ENCODE measurements around the gene BCAN. TPM values are rescaled to one million over a fixed set of nuclear protein-coding genes. Genes with fewer than 3 reads are reported as not detected.

The BCAN gene, protein sequence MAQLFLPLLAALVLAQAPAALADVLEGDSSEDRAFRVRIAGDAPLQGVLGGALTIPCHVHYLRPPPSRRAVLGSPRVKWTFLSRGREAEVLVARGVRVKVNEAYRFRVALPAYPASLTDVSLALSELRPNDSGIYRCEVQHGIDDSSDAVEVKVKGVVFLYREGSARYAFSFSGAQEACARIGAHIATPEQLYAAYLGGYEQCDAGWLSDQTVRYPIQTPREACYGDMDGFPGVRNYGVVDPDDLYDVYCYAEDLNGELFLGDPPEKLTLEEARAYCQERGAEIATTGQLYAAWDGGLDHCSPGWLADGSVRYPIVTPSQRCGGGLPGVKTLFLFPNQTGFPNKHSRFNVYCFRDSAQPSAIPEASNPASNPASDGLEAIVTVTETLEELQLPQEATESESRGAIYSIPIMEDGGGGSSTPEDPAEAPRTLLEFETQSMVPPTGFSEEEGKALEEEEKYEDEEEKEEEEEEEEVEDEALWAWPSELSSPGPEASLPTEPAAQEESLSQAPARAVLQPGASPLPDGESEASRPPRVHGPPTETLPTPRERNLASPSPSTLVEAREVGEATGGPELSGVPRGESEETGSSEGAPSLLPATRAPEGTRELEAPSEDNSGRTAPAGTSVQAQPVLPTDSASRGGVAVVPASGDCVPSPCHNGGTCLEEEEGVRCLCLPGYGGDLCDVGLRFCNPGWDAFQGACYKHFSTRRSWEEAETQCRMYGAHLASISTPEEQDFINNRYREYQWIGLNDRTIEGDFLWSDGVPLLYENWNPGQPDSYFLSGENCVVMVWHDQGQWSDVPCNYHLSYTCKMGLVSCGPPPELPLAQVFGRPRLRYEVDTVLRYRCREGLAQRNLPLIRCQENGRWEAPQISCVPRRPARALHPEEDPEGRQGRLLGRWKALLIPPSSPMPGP
- under 1 TPM in 1 of 2 donors, not detected in 1; 0.10 TPM for total RNA-seq

DNA sequence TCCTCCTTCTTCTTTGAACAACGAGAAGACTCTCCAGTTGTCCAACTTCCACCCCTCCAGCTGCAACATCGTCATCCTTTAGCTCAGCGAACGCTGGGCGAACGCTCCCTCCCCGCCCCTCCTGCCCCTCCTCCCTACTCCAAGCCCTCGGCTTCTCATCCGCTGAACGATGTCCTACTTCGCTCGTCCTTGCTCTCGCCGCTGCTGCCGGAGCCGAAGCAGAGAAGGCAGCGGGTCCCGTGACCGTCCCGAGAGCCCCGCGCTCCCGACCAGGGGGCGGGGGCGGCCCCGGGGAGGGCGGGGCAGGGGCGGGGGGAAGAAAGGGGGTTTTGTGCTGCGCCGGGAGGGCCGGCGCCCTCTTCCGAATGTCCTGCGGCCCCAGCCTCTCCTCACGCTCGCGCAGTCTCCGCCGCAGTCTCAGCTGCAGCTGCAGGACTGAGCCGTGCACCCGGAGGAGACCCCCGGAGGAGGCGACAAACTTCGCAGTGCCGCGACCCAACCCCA is at the start of gene BCAN:
BCAN (plus strand) TSS at position 357 of the 504 bp plus-strand sequence. CDS start 3,938 bp downstream, outside the sequence.
- no peaks in the 10 kb centered on the region for H3K9me3 Mint-ChIP-seq
- ATAC-seq (replicated peaks in 1 of 2) (peak; percentile 39 to 40), DNase-seq (peak in 1 of 2 donors; percentile 19)
- H3K4me1 Mint-ChIP-seq (ENCODE audit: low read depth) = peaks cover 30% of the 10 kb centered on the region
- peaks cover 85% of the 10 kb centered on the region for H3K27me3 Mint-ChIP-seq (ENCODE audit: low read depth)
- H3K36me3 Mint-ChIP-seq (ENCODE audit: insufficient read depth in 2 of 2) = no peaks in the 10 kb centered on the region
- H3K27ac Mint-ChIP-seq = no peak within 1 kb of the TSS
- peak within 1 kb of the TSS; percentile 77 to 79 for H3K4me3 Mint-ChIP-seq

- no peaks in the 10 kb centered on the region for H3K9me3 Mint-ChIP-seq
Measured at GRCh38 chr1:156592158-156592909, 49.6 kb upstream of the BCAN start.

DNA sequence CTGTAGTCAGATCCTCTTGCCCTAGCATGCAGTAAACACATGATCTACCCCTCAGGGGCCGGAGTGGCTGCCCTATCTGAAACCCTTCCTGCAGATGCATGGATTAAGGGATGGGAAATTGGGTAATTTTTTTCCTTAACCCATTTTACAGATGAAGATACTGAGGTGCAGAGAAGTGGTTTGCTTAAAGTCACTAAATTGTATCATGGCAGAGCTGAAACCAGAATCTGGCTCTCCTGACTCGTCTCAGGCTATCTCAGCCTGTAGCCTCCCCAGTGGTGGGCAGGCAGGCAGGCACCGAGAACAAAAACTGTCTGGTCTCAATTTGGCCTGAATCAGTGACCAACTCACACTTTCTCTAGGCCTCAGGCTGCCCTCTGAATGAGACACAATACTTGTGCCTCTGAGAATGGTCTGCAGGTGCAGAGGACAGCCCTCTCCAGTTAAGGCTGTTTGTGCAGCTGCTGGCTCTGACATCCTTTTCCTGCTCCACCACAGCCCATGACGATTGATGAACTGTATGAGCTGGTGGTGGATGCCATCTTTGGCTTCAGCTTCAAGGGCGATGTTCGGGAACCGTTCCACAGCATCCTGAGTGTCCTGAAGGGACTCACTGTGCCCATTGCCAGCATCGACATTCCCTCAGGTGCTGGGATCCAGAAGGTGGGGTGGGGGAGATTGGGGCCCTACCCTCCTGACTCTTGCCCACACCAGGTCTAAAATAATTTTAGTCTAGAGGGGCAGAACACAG is 48.8 kb upstream of the BCAN start:
- Mint-ChIP-seq H3K27ac (peak overlapping the region; percentile 31), H3K36me3 (ENCODE audit: insufficient read depth in 2 of 2) (peaks cover 4 to 13% of the 10 kb centered on the region in 2 donors), H3K4me1 (ENCODE audit: low read depth) (peaks cover 25% of the 10 kb centered on the region), H3K27me3 (ENCODE audit: low read depth) (no peaks in the 10 kb centered on the region), H3K9me3 (no peaks in the 10 kb centered on the region), H3K4me3 (peak overlapping the region; percentile 66 to 83)
- ATAC-seq (replicated peaks in 1 of 2) (no peak), DNase-seq (no peak)

More at GRCh38 chr1:156592158-156592909, 49.6 kb upstream of the BCAN start:
- H3K4me3 Mint-ChIP-seq = peak overlapping the region; percentile 66 to 83
- no peak for DNase-seq
- H3K4me1 Mint-ChIP-seq (ENCODE audit: low read depth) = peaks cover 24% of the 10 kb centered on the region
- H3K36me3 Mint-ChIP-seq (ENCODE audit: insufficient read depth in 2 of 2) = peaks cover 4 to 13% of the 10 kb centered on the region in 2 donors
- no peaks in the 10 kb centered on the region for H3K27me3 Mint-ChIP-seq (ENCODE audit: low read depth)
- ATAC-seq (replicated peaks in 1 of 2) = no peak
- H3K27ac Mint-ChIP-seq = peak overlapping the region; percentile 31

DNA sequence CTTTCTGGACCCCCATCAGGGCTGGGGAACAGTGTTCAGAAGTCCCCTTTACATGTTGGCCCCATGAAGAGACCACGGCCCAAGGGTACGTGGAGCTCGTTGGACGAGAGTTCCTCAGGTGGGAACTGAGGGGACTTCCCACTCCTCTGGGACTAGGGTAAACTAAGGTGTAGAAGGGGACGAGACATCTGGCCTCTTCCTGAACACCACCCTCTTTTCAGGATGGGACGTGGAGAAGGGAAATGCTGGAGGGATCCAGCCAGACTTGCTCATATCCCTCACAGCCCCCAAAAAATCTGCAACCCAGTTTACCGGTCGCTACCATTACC is 48.3 kb upstream of the BCAN start:
- no peak for DNase-seq
- Mint-ChIP-seq H3K9me3 (no peaks in the 10 kb centered on the region), H3K4me1 (ENCODE audit: low read depth) (peaks cover 30% of the 10 kb centered on the region), H3K36me3 (ENCODE audit: insufficient read depth in 2 of 2) (peaks cover 4 to 17% of the 10 kb centered on the region in 2 donors), H3K27me3 (ENCODE audit: low read depth) (no peaks in the 10 kb centered on the region), H3K27ac (no peak overlapping the region), H3K4me3 (no peak overlapping the region)
- no peak for ATAC-seq (replicated peaks in 1 of 2)

- no peak for ATAC-seq (replicated peaks in 1 of 2)
- peaks cover 35% of the 10 kb centered on the region for H3K4me1 Mint-ChIP-seq (ENCODE audit: low read depth)
- no peaks in the 10 kb centered on the region for H3K27me3 Mint-ChIP-seq (ENCODE audit: low read depth)
- H3K27ac Mint-ChIP-seq = peak overlapping the region; percentile 4
- H3K36me3 Mint-ChIP-seq (ENCODE audit: insufficient read depth in 2 of 2) = peaks cover 4 to 19% of the 10 kb centered on the region in 2 donors
- no peak for DNase-seq
- no peak overlapping the region for H3K4me3 Mint-ChIP-seq
- H3K9me3 Mint-ChIP-seq = no peaks in the 10 kb centered on the region
Measured at GRCh38 chr1:156594190-156594589, 47.7 kb upstream of the BCAN start.

GRCh38 chr1:156595016-156595415 is 46.9 kb upstream of the BCAN start:
- H3K27ac Mint-ChIP-seq = peak overlapping the region; percentile 23
- H3K4me3 Mint-ChIP-seq = no peak overlapping the region
- DNase-seq = no peak
- H3K9me3 Mint-ChIP-seq = no peaks in the 10 kb centered on the region
- H3K36me3 Mint-ChIP-seq (ENCODE audit: insufficient read depth in 2 of 2) = peaks cover 4 to 19% of the 10 kb centered on the region in 2 donors
- ATAC-seq (replicated peaks in 1 of 2) = no peak
- H3K27me3 Mint-ChIP-seq (ENCODE audit: low read depth) = no peaks in the 10 kb centered on the region
- H3K4me1 Mint-ChIP-seq (ENCODE audit: low read depth) = peaks cover 44% of the 10 kb centered on the region

- Mint-ChIP-seq H3K27ac (peak overlapping the region; percentile 31), H3K36me3 (ENCODE audit: insufficient read depth in 2 of 2) (peaks cover 4 to 22% of the 10 kb centered on the region in 2 donors), H3K4me1 (ENCODE audit: low read depth) (peaks cover 43% of the 10 kb centered on the region), H3K9me3 (no peaks in the 10 kb centered on the region), H3K4me3 (no peak overlapping the region), H3K27me3 (ENCODE audit: low read depth) (no peaks in the 10 kb centered on the region)
- ATAC-seq (replicated peaks in 1 of 2) (no peak), DNase-seq (no peak)
Measured at GRCh38 chr1:156596426-156596825, 45.5 kb upstream of the BCAN start.

- H3K27ac Mint-ChIP-seq = peak overlapping the region; percentile 13
- no peaks in the 10 kb centered on the region for H3K27me3 Mint-ChIP-seq (ENCODE audit: low read depth)
- no peaks in the 10 kb centered on the region for H3K9me3 Mint-ChIP-seq
- ATAC-seq (replicated peaks in 1 of 2) (no peak), DNase-seq (no peak)
- H3K36me3 Mint-ChIP-seq (ENCODE audit: insufficient read depth in 2 of 2) = peaks cover 4 to 22% of the 10 kb centered on the region in 2 donors
- no peak overlapping the region for H3K4me3 Mint-ChIP-seq
- H3K4me1 Mint-ChIP-seq (ENCODE audit: low read depth) = peaks cover 47% of the 10 kb centered on the region
Measured at GRCh38 chr1:156598125-156598524, 43.8 kb upstream of the BCAN start.

DNA sequence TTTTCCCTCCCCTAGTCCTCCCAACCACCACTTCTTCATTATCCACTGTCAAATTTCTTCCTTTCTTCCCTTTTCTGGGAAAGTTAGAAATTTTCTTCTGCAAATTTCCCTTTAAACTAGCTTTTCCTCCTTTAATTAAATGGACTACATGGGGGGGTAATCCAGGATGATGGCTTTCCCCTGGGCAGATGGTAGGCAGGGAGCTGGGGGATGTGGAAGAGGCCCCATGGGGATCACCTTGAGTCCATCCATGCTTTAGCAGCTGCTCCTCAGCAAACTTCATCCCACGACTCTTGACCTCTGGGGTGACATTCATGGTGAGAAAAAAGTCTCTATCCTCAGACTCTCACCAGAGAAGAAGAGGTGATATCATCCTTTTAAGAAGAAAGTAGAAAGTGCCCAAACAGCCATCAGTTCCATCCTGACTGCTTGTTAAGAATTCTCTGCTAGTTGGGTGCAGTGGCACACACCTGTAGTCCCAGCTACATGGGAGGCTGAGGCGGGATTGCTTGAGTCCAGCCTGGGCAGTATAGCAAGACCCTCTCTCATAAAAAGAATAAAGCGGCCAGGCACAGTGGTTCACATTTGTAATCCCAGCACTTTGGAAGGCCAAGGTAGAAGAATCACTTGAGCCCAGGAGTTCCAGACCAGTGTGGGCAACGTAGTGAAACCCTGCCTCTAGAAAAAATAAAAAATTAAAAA is 43.0 kb upstream of the BCAN start:
- Mint-ChIP-seq H3K36me3 (ENCODE audit: insufficient read depth in 2 of 2) (peaks cover 4 to 22% of the 10 kb centered on the region in 2 donors), H3K4me1 (ENCODE audit: low read depth) (peaks cover 48% of the 10 kb centered on the region), H3K27ac (peak overlapping the region; percentile 52), H3K27me3 (ENCODE audit: low read depth) (no peaks in the 10 kb centered on the region), H3K4me3 (no peak overlapping the region), H3K9me3 (no peaks in the 10 kb centered on the region)
- no peak for ATAC-seq (replicated peaks in 1 of 2)
- DNase-seq = no peak

GRCh38 chr1:156599811-156600210 is 42.1 kb upstream of the BCAN start:
- no peak for DNase-seq
- Mint-ChIP-seq H3K36me3 (ENCODE audit: insufficient read depth in 2 of 2) (peaks cover 3 to 22% of the 10 kb centered on the region in 2 donors), H3K4me3 (peak overlapping the region; percentile 87 to 90), H3K9me3 (no peaks in the 10 kb centered on the region), H3K4me1 (ENCODE audit: low read depth) (peaks cover 45% of the 10 kb centered on the region), H3K27ac (peak overlapping the region; percentile 19), H3K27me3 (ENCODE audit: low read depth) (no peaks in the 10 kb centered on the region)
- ATAC-seq (replicated peaks in 1 of 2) = peak; percentile 62 to 68

DNA sequence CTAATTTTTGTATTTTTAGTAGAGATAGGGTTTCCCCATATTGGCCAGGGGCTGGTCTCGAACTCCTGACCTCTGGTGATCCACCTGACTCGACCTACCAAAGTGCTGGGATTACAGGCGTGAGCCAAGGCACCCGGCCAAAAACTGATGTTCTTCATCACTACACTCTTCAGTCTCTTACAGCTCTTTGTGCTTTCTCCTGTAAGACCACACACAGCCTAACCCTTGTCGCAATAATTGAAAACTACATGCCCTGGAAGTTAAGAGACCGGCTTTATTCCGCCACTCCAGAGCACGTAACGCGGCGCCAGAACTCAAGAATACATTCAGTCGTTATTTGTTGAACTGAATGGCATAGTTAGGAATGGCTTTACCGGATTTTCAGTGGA is 41.2 kb upstream of the BCAN start:
- no peak for DNase-seq
- H3K4me1 Mint-ChIP-seq (ENCODE audit: low read depth) = peaks cover 42% of the 10 kb centered on the region

More for the DNA sequence above, 41.2 kb upstream of the BCAN start:
- ATAC-seq (replicated peaks in 1 of 2) = peak; percentile 1 to 4
- H3K36me3 Mint-ChIP-seq (ENCODE audit: insufficient read depth in 2 of 2) = peaks cover 0 to 15% of the 10 kb centered on the region in 2 donors
- H3K4me3 Mint-ChIP-seq = peak overlapping the region; percentile 87 to 90
- H3K27me3 Mint-ChIP-seq (ENCODE audit: low read depth) = no peaks in the 10 kb centered on the region
- H3K27ac Mint-ChIP-seq = peak overlapping the region; percentile 90
- no peaks in the 10 kb centered on the region for H3K9me3 Mint-ChIP-seq

Measured in activated T-cell treated with anti-CD3 and anti-CD28 coated beads, Interleukin-2, amount 50 U/mL, for 72 hours (primary cell).